H9 (cell line): Measurements from ENCODE around the gene NGDN. TPM values are rescaled to one million over a fixed set of nuclear protein-coding genes. Genes with fewer than 3 reads are reported as not detected.

ENCODE experiments used
- DNase-seq: peaks from one replicate; pipeline ENCODE4 v3.0.0-alpha.2; 2017
- H2AFZ ChIP-seq: one replicate; pipeline ENCODE4 v1.6.1; 2013; ENCODE audit warnings: mild to moderate bottlenecking, low read length, control low read depth, moderate library complexity
- H2AK5ac ChIP-seq: 2 replicates; pipeline ENCODE4 v1.6.1; 2013; ENCODE audit warnings: low read length, control low read depth, mixed read lengths; ENCODE audit not compliant: insufficient read length
- H2BK120ac ChIP-seq: one replicate; pipeline ENCODE4 v1.6.1; 2013; ENCODE audit warnings: low read depth, mild to moderate bottlenecking, low read length, control low read depth, inconsistent platforms; ENCODE audit not compliant: poor library complexity, severe bottlenecking
- H2BK12ac ChIP-seq: 2 replicates; pipeline ENCODE4 v1.6.1; 2013; ENCODE audit warnings: low read length, control low read depth, mixed read lengths, low read depth; ENCODE audit not compliant: insufficient read length
- H2BK15ac ChIP-seq: 2 replicates; pipeline ENCODE4 v1.6.1; 2013; ENCODE audit warnings: low read depth, low read length, control low read depth
- H2BK20ac ChIP-seq: one replicate; pipeline ENCODE4 v1.6.1; 2013; ENCODE audit warnings: low read depth, mild to moderate bottlenecking, low read length, control low read depth, inconsistent platforms; ENCODE audit not compliant: poor library complexity, severe bottlenecking
- H2BK5ac ChIP-seq: 2 replicates; pipeline ENCODE4 v1.6.1; 2013; ENCODE audit warnings: low read length, control low read depth, mixed read lengths; ENCODE audit not compliant: insufficient read length
- H3K14ac ChIP-seq: 2 replicates; pipeline ENCODE4 v1.6.1; 2013; ENCODE audit warnings: low read length, control low read depth; ENCODE audit not compliant: insufficient read depth
- H3K18ac ChIP-seq: 2 replicates; pipeline ENCODE4 v1.6.1; 2013; ENCODE audit warnings: low read depth, mild to moderate bottlenecking, mixed read lengths, low read length, control low read depth; ENCODE audit not compliant: insufficient read length
- H3K23ac ChIP-seq: 2 replicates; pipeline ENCODE4 v1.6.1; 2013; ENCODE audit warnings: low read length, control low read depth, mixed read lengths, low read depth; ENCODE audit not compliant: insufficient read length
- H3K23me2 ChIP-seq: 2 replicates; pipeline ENCODE4 v1.6.1; 2013; ENCODE audit warnings: low read depth, mild to moderate bottlenecking, mixed read lengths, low read length, control low read depth; ENCODE audit not compliant: insufficient read length, poor library complexity, severe bottlenecking
- H3K27ac ChIP-seq: 2 replicates; pipeline ENCODE4 v1.5.1; 2013; ENCODE audit warnings: low read length, control low read depth, mixed read lengths, low read depth; ENCODE audit not compliant: insufficient read length
- H3K27me3 ChIP-seq: 2 replicates; pipeline ENCODE4 v1.6.1; 2013; ENCODE audit warnings: low read length, control low read depth, inconsistent platforms; ENCODE audit not compliant: insufficient read depth
- H3K4ac ChIP-seq: 2 replicates; pipeline ENCODE4 v1.6.1; 2013; ENCODE audit warnings: low read depth, mild to moderate bottlenecking, control low read depth, inconsistent platforms, low read length, moderate library complexity
- H3K4me1 ChIP-seq: 2 replicates; pipeline ENCODE4 v1.6.1; 2013; ENCODE audit warnings: low read length, control low read depth, inconsistent platforms; ENCODE audit not compliant: insufficient read depth
- H3K4me2 ChIP-seq: 2 replicates; pipeline ENCODE4 v1.6.1; 2013; ENCODE audit warnings: low read length, control low read depth, mixed read lengths; ENCODE audit not compliant: insufficient read length, insufficient read depth
- H3K56ac ChIP-seq: 2 replicates; pipeline ENCODE4 v1.6.1; 2013; ENCODE audit warnings: low read depth, mild to moderate bottlenecking, mixed read lengths, low read length, control low read depth; ENCODE audit not compliant: insufficient read length
- H3K79me1 ChIP-seq: 2 replicates; pipeline ENCODE4 v1.6.1; 2013; ENCODE audit warnings: low read depth, mild to moderate bottlenecking, moderate library complexity, low read length, control low read depth, inconsistent platforms; ENCODE audit not compliant: insufficient read depth, poor library complexity, severe bottlenecking
- H3K79me2 ChIP-seq: 2 replicates; pipeline ENCODE4 v1.6.1; 2013; ENCODE audit warnings: low read length, control low read depth, inconsistent platforms; ENCODE audit not compliant: insufficient read depth
- H3K9ac ChIP-seq: 2 replicates; pipeline ENCODE4 v1.6.1; 2013; ENCODE audit warnings: low read length, control low read depth, mixed read lengths; ENCODE audit not compliant: insufficient read length; ENCODE audit errors: extremely low read depth
- H3K9me3 ChIP-seq: one replicate; pipeline ENCODE4 v1.6.1; 2013; ENCODE audit warnings: low read depth, low read length, inconsistent platforms; ENCODE audit not compliant: control insufficient read depth
- H3T11ph ChIP-seq: one replicate; pipeline ENCODE4 v1.6.1; 2013; ENCODE audit warnings: mild to moderate bottlenecking, low read length, control low read depth, inconsistent platforms
- H4K20me1 ChIP-seq: one replicate; pipeline ENCODE4 v1.6.1; 2013; ENCODE audit not compliant: control insufficient read depth, insufficient read length, insufficient read depth
- H4K5ac ChIP-seq: 2 replicates; pipeline ENCODE4 v1.6.1; 2013; ENCODE audit warnings: low read depth, mild to moderate bottlenecking, mixed read lengths, low read length, control low read depth; ENCODE audit not compliant: insufficient read length
- H4K8ac ChIP-seq: replicated peaks from 2 replicates; pipeline ENCODE4 v1.6.1; 2013; ENCODE audit warnings: low read length, control low read depth, mixed read lengths, low read depth; ENCODE audit not compliant: insufficient read length
- H4K91ac ChIP-seq: 2 replicates; pipeline ENCODE4 v1.6.1; 2013; ENCODE audit warnings: low read depth, mild to moderate bottlenecking, moderate library complexity, mixed read lengths, low read length, control low read depth; ENCODE audit not compliant: insufficient read length
- H3K27ac Mint-ChIP-seq, 3 experiments: 2 replicates in 2 of 3; 3 replicates in 1 of 3; pipeline ENCODE4 v1.8.0; 2020 to 2021; ENCODE audit warnings: mixed read lengths in 3 of 3, mild to moderate bottlenecking in 1 of 3, moderate library complexity in 1 of 3
- H3K27me3 Mint-ChIP-seq: 2 replicates; pipeline ENCODE4 v1.8.0; 2021; ENCODE audit warnings: low read depth, mild to moderate bottlenecking, moderate library complexity, mixed read lengths
- H3K36me3 Mint-ChIP-seq, 3 experiments: 2 replicates in 2 of 3; 3 replicates in 1 of 3; pipeline ENCODE4 v1.8.0; 2020 to 2021; ENCODE audit warnings: low read depth in 3 of 3, mixed read lengths in 3 of 3; ENCODE audit not compliant: insufficient read depth in 1 of 3
- H3K4me1 Mint-ChIP-seq, 2 experiments: 2 replicates each; pipeline ENCODE4 v1.8.0; 2020; ENCODE audit warnings: mixed read lengths in 2 of 2
- H3K4me3 Mint-ChIP-seq, 2 experiments: 2 replicates in 1 of 2; 3 replicates in 1 of 2; pipeline ENCODE4 v1.8.0; 2020 to 2021; ENCODE audit warnings: mild to moderate bottlenecking in 2 of 2, mixed read lengths in 2 of 2, moderate library complexity in 1 of 2
- H3K9me3 Mint-ChIP-seq, 2 experiments: 2 replicates in 1 of 2; 3 replicates in 1 of 2; pipeline ENCODE4 v1.8.0; 2020; ENCODE audit warnings: mild to moderate bottlenecking in 2 of 2, mixed read lengths in 2 of 2, moderate library complexity in 1 of 2
- CTCF ChIP-seq: fragments of 200-600 bp; sonication (generic); conservative IDR thresholded peaks from 3 replicates; pipeline ENCODE4 v1.8.0; 2021; ENCODE audit warnings: antibody characterized with exemption, mild to moderate bottlenecking
- WGBS: extraction: QIAGEN DNeasy Blood & Tissue Kit; methylation state at CpG from one replicate; pipeline ENCODE4 v1.1.7; 2013; ENCODE audit warnings: missing lambda C conversion rate, low lambda C conversion rate, mixed read lengths; ENCODE audit not compliant: insufficient read length; ENCODE audit errors: extremely low coverage; 5-methylcytosine and 5-hydroxymethylcytosine counted together
- total RNA-seq: library from RNA; stranded (reverse); gene quantifications from 2 replicates; pipeline ENCODE4 v1.2.1, GENCODE V29; 2021

The NGDN gene
- total RNA-seq, 1 experiment from 2014 or later = 53.1 TPM

- H3K36me3 Mint-ChIP-seq = peaks cover 42 to 51% (median 43%) of the 10 kb centered on the region in 3 experiments
Measured at GRCh38 chr14:23522643-23523198, 53.2 kb downstream of the NGDN start.

More at GRCh38 chr14:23522643-23523198, 53.2 kb downstream of the NGDN start:
- Histone ChIP-seq H2BK12ac (no peak overlapping the region), H2AK5ac (no peak overlapping the region), H3K23ac (no peak overlapping the region), H3K27me3 (no peaks in the 10 kb centered on the region), H3K4ac (no peak overlapping the region), H3K79me2 (no peaks in the 10 kb centered on the region), H3K27ac (no peak overlapping the region), H2BK20ac (no peak overlapping the region), H3K9me3 (no peaks in the 10 kb centered on the region), H3K4me1 (peaks cover 15% of the 10 kb centered on the region; the same call in 1 of the 2 replicates), H3K9ac (no peak overlapping the region), H3K4me2 (no peak overlapping the region), H4K8ac (no peak overlapping the region), H3T11ph (no peak overlapping the region), H3K79me1 (no peaks in the 10 kb centered on the region), H4K20me1 (no peaks in the 10 kb centered on the region), H2BK120ac (no peak overlapping the region), H3K23me2 (no peaks in the 10 kb centered on the region), H4K5ac (no peak overlapping the region), H3K14ac (no peak overlapping the region), H2AFZ (no peak overlapping the region), H3K56ac (no peak overlapping the region), H3K18ac (no peak overlapping the region), H2BK15ac (no peak overlapping the region), H2BK5ac (no peak overlapping the region), H4K91ac (no peak overlapping the region)
- TF ChIP-seq CTCF = no peak
- no CpG with 5 or more reads among the region's 9 CpGs for WGBS
- Mint-ChIP-seq H3K27me3 (no peaks in the 10 kb centered on the region; the same call in 1 of the 2 replicates), H3K27ac (peak overlapping the region in 1 of 3 experiments; percentile 65; a peak in 2 of 7 replicates), H3K9me3 (no peaks in the 10 kb centered on the region), H3K4me3 (no peak overlapping the region), H3K4me1 (peaks cover 50 to 57% of the 10 kb centered on the region in 2 experiments)
- no peak for DNase-seq
